Spleen (tissue), 11 donors: ENCODE results near the gene EIF3K. TPM values are rescaled to one million over a fixed set of nuclear protein-coding genes. Genes with fewer than 3 reads are reported as not detected.
A peak's percentile ranks its signal among the peaks of the same experiment; 100 is the strongest.

Source experiments
- DNase-seq: peaks from one replicate; pipeline ENCODE4 v3.0.0-alpha.2; 2020
- H3K27ac ChIP-seq, 8 donors: fragments of 200-600 bp; sonication (generic) in 7 of 8; 1 replicate in 4 of 8; 2 replicates in 4 of 8; pipeline versions ENCODE4 v1.5.0 to v1.8.0; 2016 to 2021; ENCODE audit warnings: inconsistent platforms in 4 of 8, mild to moderate bottlenecking in 4 of 8, moderate library complexity in 1 of 8
- H3K27me3 ChIP-seq, 7 donors: fragments of 200-600 bp; sonication (generic) in 6 of 7; replicated peaks in 1 of 7; 1 replicate in 4 of 7; 2 replicates in 3 of 7; pipeline versions ENCODE4 v1.5.0 to v1.8.0; 2016 to 2021; ENCODE audit warnings: inconsistent platforms in 3 of 7, mild to moderate bottlenecking in 1 of 7
- H3K36me3 ChIP-seq, 6 donors: fragments of 200-600 bp; sonication (generic) in 5 of 6; 1 replicate in 4 of 6; 2 replicates in 2 of 6; pipeline versions ENCODE4 v1.5.0 to v1.8.0; 2016 to 2021; ENCODE audit warnings: inconsistent platforms in 2 of 6
- H3K4me1 ChIP-seq, 6 donors: fragments of 200-600 bp; sonication (generic) in 5 of 6; 1 replicate in 3 of 6; 2 replicates in 3 of 6; pipeline versions ENCODE4 v1.5.0 to v1.8.0; 2016 to 2021; ENCODE audit warnings: inconsistent platforms in 3 of 6
- H3K4me3 ChIP-seq, 8 donors: fragments of 200-600 bp; sonication (generic) in 7 of 8; 1 replicate in 4 of 8; 2 replicates in 4 of 8; pipeline versions ENCODE4 v1.5.0 to v1.8.0; 2016 to 2021; ENCODE audit warnings: inconsistent platforms in 4 of 8, mild to moderate bottlenecking in 4 of 8, moderate library complexity in 2 of 8
- H3K9me3 ChIP-seq, 8 donors: fragments of 200-600 bp; sonication (generic) in 7 of 8; 1 replicate in 4 of 8; 2 replicates in 4 of 8; pipeline versions ENCODE4 v1.5.0 to v1.8.0; 2016 to 2021; ENCODE audit warnings: inconsistent platforms in 4 of 8
- POLR2A ChIP-seq, 3 donors: fragments of 450-650 bp; IDR thresholded peaks; one replicate each; pipeline ENCODE4 v1.5.1; 2017; ENCODE audit warnings: antibody characterized with exemption in 3 of 3, mild to moderate bottlenecking in 1 of 3
- POLR2AphosphoS5 ChIP-seq, 3 donors: sonication (generic); formaldehyde crosslinking; IDR thresholded peaks; one replicate each; pipeline ENCODE4 v1.5.1; 2017; ENCODE audit warnings: antibody characterized with exemption in 3 of 3
- WGBS, 5 donors: extraction: QIAGEN DNeasy Blood & Tissue Kit in 3 of 5; methylation state at CpG; one replicate each; pipeline versions ENCODE4 v1.1.5 to v1.1.7; 2013 to 2018; 5-methylcytosine and 5-hydroxymethylcytosine counted together
- intact Hi-C: fragments of 100-400 bp; cut with DNase I; formaldehyde crosslinking; loops from one replicate; pipeline ENCODE4 v1.15.0; 2023; ENCODE audit warnings: low total_unique reads
- polyA plus RNA-seq, 3 donors: library from polyadenylated mRNA; stranded (reverse); fragments of 200-250 nt; gene quantifications; one replicate each; pipeline ENCODE4 v1.2.1, GENCODE V29; 2013
- total RNA-seq, 7 donors: library from RNA; depleted of rRNA in 3 of 7; stranded (reverse); fragments of >200 nt in 3 of 7; fragmentation: NEBNext Ultra II Directional in 4 of 7; extraction: Animal tissue kit (Norgen Biotek cat#: 25700) in 4 of 7; gene quantifications; one replicate each; pipeline versions ENCODE4 v1.1.0 to v1.2.1, GENCODE V29; 2016 to 2021
- TF ChIP-seq, protein P1 (sequence below), 11 experiments: fragments of 200-600 bp in 7 of 11; fragments of 450-650 bp in 4 of 11; sonication (generic) in 4 of 11; IDR thresholded peaks in 8 of 11; conservative IDR thresholded peaks in 3 of 11; 1 replicate in 7 of 11; 2 replicates in 4 of 11; pipeline versions ENCODE4 v1.4.0 to v1.8.0; 2016 to 2021; ENCODE audit warnings: antibody characterized with exemption in 11 of 11, inconsistent platforms in 4 of 11, mild to moderate bottlenecking in 1 of 11
- donor health status: healthy with polysubstance abuse.
- donor health status: DM: no; HTN: no; CAD: no; lungs with moderate emphysema.
- donor health status: DM: no; HTN: no; CAD: no.
- donor health status: Bipolar disorder and iron deficiency.
- donor health status: healthy.
- donor health status: DM: no; HTN: no; CAD: no.
- donor health status: DM: yes; HTN: yes; CAD: no.

Gene EIF3K
- total and polyA plus RNA-seq, 10 donors: 232 to 538 (median 302) TPM

DNA sequence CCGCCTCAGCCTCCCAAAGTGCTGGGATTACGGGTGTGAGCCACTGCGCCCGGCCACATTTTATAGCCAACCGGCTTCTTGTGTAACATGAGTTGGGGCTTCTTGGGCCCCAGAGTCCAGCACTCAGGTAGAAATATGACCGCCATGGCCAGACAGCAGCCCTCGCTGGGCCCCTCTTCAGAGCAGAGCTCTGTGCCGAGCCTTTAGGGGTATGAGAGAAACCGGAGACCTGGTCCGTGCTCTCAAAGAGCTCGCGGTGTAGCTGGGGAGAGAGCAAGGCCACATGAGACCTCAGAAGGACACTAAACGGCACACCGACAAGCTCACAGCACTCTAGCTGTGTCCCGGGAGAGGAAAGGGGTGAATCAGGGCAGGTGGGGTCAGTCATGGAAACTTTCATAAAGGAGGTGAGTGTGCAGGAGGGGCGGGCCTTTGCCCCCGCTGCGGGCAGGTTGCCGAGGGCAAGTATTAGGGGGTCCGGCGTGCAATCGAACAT, 44.2 kb downstream of the EIF3K start:
- H3K27ac ChIP-seq: peak overlapping the region; percentile 82 to 94 (median 92)
- WGBS, 5 donors: 72 to 82% (median 76%) methylated on average over 18 to 22 of the region's 22 CpGs
- no peaks in the 10 kb centered on the region for H3K27me3 ChIP-seq
- peak; percentile 68 for DNase-seq
- TF ChIP-seq POLR2A (IDR thresholded peaks at IDR 0.05) (no peak), POLR2AphosphoS5 (IDR thresholded peaks at IDR 0.05) (no peak)
- TF ChIP-seq, protein P1, sequence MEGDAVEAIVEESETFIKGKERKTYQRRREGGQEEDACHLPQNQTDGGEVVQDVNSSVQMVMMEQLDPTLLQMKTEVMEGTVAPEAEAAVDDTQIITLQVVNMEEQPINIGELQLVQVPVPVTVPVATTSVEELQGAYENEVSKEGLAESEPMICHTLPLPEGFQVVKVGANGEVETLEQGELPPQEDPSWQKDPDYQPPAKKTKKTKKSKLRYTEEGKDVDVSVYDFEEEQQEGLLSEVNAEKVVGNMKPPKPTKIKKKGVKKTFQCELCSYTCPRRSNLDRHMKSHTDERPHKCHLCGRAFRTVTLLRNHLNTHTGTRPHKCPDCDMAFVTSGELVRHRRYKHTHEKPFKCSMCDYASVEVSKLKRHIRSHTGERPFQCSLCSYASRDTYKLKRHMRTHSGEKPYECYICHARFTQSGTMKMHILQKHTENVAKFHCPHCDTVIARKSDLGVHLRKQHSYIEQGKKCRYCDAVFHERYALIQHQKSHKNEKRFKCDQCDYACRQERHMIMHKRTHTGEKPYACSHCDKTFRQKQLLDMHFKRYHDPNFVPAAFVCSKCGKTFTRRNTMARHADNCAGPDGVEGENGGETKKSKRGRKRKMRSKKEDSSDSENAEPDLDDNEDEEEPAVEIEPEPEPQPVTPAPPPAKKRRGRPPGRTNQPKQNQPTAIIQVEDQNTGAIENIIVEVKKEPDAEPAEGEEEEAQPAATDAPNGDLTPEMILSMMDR (IDR thresholded peaks at IDR 0.05 in 8 of 11, conservative IDR thresholded peaks at IDR 0.05 in 3 of 11): no peak
- peak overlapping the region in 1 of 8 donors; percentile 41 for H3K4me3 ChIP-seq
- H3K4me1 ChIP-seq: peaks cover 73 to 100% (median 99%) of the 10 kb centered on the region in 6 donors
- intact Hi-C loops: no loop called here
- H3K36me3 ChIP-seq: peaks cover 0 to 26% (median 0%) of the 10 kb centered on the region in 6 donors
- no peaks in the 10 kb centered on the region for H3K9me3 ChIP-seq

DNA sequence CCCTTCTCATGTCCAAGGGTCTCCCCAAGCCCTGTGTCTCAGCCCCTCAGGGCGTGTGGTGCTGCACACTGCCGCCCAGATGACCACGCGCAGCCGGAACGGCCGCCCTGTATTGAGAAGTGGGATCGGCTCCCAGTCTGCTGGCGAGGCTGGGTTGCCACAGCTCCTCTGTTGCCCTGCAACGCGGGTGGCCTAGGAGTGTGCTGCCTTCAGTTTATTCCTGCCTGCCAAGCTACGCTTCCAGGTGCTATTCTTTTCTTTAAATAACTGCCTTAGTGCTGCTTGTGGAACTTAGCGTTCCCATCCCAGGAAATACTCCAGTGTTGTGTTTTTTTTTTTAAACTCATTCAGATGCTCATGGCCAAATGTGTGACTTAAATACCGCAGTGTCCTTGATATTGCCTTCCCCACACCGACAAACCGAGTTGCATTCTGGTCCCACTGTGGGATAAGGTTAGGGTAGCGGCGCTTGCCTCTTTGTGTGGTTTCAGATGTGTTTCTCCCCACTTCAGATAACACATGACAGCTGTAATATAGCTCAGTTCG, 45.0 kb downstream of the EIF3K start:
- H3K36me3 ChIP-seq: peaks cover 0 to 29% (median 0%) of the 10 kb centered on the region in 6 donors
- 39 to 47% (median 46%) methylated on average over 19 of the region's 19 CpGs for WGBS, 5 donors

DNA sequence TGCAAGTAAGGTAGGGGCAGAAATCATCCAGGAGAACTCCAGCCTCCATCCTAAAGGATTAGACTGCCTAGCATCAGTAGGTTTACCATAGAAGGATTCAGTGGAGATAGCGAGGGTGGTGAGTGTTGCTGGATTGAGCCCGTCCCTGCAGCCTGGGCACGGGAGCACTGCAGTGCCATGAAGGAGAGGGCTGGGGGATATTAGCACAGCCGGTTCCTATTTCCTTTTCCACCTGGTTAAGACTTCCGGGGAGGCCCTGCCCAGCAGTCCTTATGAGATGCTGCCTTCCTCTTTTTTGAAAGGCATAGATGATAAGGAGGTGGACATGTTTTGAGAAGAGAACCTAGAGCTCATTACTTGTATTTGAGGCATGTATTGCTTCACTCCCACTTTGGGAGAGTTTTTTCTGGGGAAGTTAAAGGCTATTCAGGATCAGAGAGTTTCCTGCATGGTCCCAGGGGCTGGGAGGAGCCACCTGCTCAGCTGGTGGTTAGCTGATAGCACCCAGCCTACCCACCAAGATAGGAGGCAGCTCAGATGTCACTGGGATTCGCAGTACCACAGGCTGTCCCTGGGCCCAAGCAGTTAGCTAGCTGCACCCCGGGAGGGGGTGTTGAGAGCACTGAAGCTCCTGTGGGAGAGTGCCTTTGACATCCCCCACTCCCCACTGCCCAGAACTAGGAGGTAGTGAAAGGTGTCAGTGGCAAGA, 45.7 kb downstream of the EIF3K start:
- intact Hi-C loops: no loop called here
- DNase-seq: peak; percentile 79
- H3K27me3 ChIP-seq: no peaks in the 10 kb centered on the region
- H3K36me3 ChIP-seq: peaks cover 0 to 29% (median 0%) of the 10 kb centered on the region in 6 donors
- TF ChIP-seq POLR2AphosphoS5 (IDR thresholded peaks at IDR 0.05): peak in 1 of 3 donors; percentile 5
- TF ChIP-seq, protein P1 (IDR thresholded peaks at IDR 0.05 in 8 of 11, conservative IDR thresholded peaks at IDR 0.05 in 3 of 11): no peak
- H3K9me3 ChIP-seq: no peaks in the 10 kb centered on the region
- H3K4me3 ChIP-seq: peak overlapping the region in 2 of 8 donors; percentile 10 to 41
- 18 to 32% (median 25%) methylated on average over 6 to 7 of the region's 7 CpGs for WGBS, 5 donors
- peak overlapping the region; percentile 82 to 94 (median 92) for H3K27ac ChIP-seq
- peaks cover 78 to 100% (median 100%) of the 10 kb centered on the region in 6 donors for H3K4me1 ChIP-seq

More for the DNA sequence above, 45.0 kb downstream of the EIF3K start:
- H3K27me3 ChIP-seq: no peaks in the 10 kb centered on the region
- H3K27ac ChIP-seq: peak overlapping the region; percentile 82 to 94 (median 92)
- peak overlapping the region in 2 of 8 donors; percentile 10 to 41 for H3K4me3 ChIP-seq
- H3K9me3 ChIP-seq: no peaks in the 10 kb centered on the region
- TF ChIP-seq POLR2A (IDR thresholded peaks at IDR 0.05) (no peak), POLR2AphosphoS5 (IDR thresholded peaks at IDR 0.05) (peak in 2 of 3 donors; percentile 65 to 71)
- peak; percentile 76 for DNase-seq
- peaks cover 78 to 100% (median 100%) of the 10 kb centered on the region in 6 donors for H3K4me1 ChIP-seq
- intact Hi-C loops: no loop called here

DNA sequence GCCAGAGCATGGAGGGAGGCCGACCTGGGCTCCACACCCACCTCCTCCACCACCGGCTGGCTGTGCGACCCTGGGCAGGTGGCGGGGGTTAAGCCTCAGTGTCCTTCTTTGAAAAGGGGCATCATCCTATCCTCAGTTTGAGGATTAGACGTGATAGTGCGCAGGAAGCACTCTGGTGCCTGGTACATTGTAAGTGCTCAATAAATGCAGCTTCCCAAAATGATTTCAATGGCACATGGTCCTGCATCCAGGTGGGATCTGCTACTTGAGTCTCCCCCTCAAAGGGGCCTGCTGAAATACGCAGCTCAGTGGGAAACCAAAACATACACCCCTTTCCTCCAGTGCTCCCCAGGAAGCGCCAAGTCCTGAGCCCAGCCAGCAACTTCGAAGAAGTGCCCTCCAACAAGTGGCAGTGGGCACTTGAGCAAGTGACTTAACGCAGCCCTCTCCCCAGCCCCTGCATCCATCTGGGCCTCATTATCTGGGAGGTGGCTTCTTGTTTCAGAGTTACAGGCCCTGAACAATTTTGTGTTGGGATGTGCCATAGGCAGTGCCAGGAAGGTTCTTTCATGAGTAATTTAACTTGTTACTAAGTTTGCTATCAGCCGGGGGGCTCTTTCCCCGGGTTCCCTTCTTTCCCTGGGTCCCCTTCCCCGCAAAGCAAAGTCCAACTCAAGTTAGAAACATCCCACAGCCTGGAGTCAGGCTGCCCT, 46.4 kb downstream of the EIF3K start:
- Histone ChIP-seq H3K9me3 (no peaks in the 10 kb centered on the region), H3K36me3 (peaks cover 0 to 28% (median 0%) of the 10 kb centered on the region in 6 donors), H3K4me3 (peak overlapping the region in 1 of 8 donors; percentile 41), H3K4me1 (peaks cover 79 to 100% (median 100%) of the 10 kb centered on the region in 6 donors), H3K27me3 (no peaks in the 10 kb centered on the region), H3K27ac (peak overlapping the region; percentile 82 to 94 (median 92))
- TF ChIP-seq, protein P1 (IDR thresholded peaks at IDR 0.05 in 8 of 11, conservative IDR thresholded peaks at IDR 0.05 in 3 of 11): no peak
- peak in 1 of 3 donors; percentile 25 for TF ChIP-seq POLR2AphosphoS5 (IDR thresholded peaks at IDR 0.05)
- TF ChIP-seq POLR2A (IDR thresholded peaks at IDR 0.05): no peak
- intact Hi-C loops: no loop called here
- peak; percentile 54 for DNase-seq
- WGBS, 5 donors: 52 to 74% (median 60%) methylated on average over 8 to 13 of the region's 13 CpGs
